ENCODE data around the gene NAIF1. TPM values are rescaled to one million over a fixed set of nuclear protein-coding genes. Genes with fewer than 3 reads are reported as not detected.
"Not testable (repeated sequence)": the region's sequence is repeated elsewhere in the genome, so short reads cannot be mapped to it uniquely, and the experiment has no call there.

NAIF1 gene, protein sequence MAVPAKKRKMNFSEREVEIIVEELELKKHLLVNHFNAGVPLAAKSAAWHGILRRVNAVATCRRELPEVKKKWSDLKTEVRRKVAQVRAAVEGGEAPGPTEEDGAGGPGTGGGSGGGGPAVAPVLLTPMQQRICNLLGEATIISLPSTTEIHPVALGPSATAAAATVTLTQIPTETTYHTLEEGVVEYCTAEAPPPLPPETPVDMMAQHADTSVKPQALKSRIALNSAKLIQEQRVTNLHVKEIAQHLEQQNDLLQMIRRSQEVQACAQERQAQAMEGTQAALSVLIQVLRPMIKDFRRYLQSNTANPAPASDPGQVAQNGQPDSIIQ
- polyA plus RNA-seq, result 1 to 10 TPM; 6.1 to 6.9 TPM

GRCh38 chr9:128066713-128067644 is at the start of gene NAIF1:
Gene NAIF1, minus strand, starts transcription at chr9:128067320. Its CDS starts 219 bp downstream, at chr9:128067101.
- H3K27ac ChIP-seq (ENCODE audit: low read depth in 2 of 2, low read length in 1 of 2), result peak within 1 kb of the TSS; percentile 95 to 99
- H3K9me3 ChIP-seq (ENCODE audit: control insufficient read depth in 2 of 2, insufficient read depth in 1 of 2, low read depth in 1 of 2, low read length in 1 of 2), result no peaks in the 10 kb centered on the region
- H3K27me3 ChIP-seq (ENCODE audit: control insufficient read depth in 1 of 2, insufficient read depth in 2 of 2, low read length in 2 of 2), result no peaks in the 10 kb centered on the region
- H3K4me1 ChIP-seq (ENCODE audit: control insufficient read depth in 2 of 2, insufficient read depth in 2 of 2, low read length in 1 of 2), result peaks cover 8 to 14% of the 10 kb centered on the region in 2 donors
- H3K4me3 ChIP-seq (ENCODE audit: low read depth in 1 of 2, low read length in 2 of 2), result peak within 1 kb of the TSS; percentile 79 to 98
- 33 to 35% methylated on average over 53 to 54 of the region's 54 CpGs for WGBS, 2 donors
- H3K36me3 ChIP-seq (ENCODE audit: control insufficient read depth in 2 of 2, insufficient read depth in 2 of 2, low read length in 1 of 2), result peaks cover 0 to 16% of the 10 kb centered on the region in 2 donors

- H3K27ac ChIP-seq (ENCODE audit: low read depth in 2 of 2, low read length in 1 of 2), result no peak overlapping the region
- peaks cover 0 to 4% of the 10 kb centered on the region in 2 donors for H3K9me3 ChIP-seq (ENCODE audit: control insufficient read depth in 2 of 2, insufficient read depth in 1 of 2, low read depth in 1 of 2, low read length in 1 of 2)
- peaks cover 0 to 23% of the 10 kb centered on the region in 2 donors for H3K36me3 ChIP-seq (ENCODE audit: control insufficient read depth in 2 of 2, insufficient read depth in 2 of 2, low read length in 1 of 2)
- no peak overlapping the region for H3K4me3 ChIP-seq (ENCODE audit: low read depth in 1 of 2, low read length in 2 of 2)
- no peaks in the 10 kb centered on the region for H3K27me3 ChIP-seq (ENCODE audit: control insufficient read depth in 1 of 2, insufficient read depth in 2 of 2, low read length in 2 of 2)
- WGBS, 2 donors, result 86 to 87% methylated on average over 16 of the region's 16 CpGs
- no peaks in the 10 kb centered on the region for H3K4me1 ChIP-seq (ENCODE audit: control insufficient read depth in 2 of 2, insufficient read depth in 2 of 2, low read length in 1 of 2)
Observed at GRCh38 chr9:128116104-128117083, 49.3 kb upstream of the NAIF1 start.

DNA sequence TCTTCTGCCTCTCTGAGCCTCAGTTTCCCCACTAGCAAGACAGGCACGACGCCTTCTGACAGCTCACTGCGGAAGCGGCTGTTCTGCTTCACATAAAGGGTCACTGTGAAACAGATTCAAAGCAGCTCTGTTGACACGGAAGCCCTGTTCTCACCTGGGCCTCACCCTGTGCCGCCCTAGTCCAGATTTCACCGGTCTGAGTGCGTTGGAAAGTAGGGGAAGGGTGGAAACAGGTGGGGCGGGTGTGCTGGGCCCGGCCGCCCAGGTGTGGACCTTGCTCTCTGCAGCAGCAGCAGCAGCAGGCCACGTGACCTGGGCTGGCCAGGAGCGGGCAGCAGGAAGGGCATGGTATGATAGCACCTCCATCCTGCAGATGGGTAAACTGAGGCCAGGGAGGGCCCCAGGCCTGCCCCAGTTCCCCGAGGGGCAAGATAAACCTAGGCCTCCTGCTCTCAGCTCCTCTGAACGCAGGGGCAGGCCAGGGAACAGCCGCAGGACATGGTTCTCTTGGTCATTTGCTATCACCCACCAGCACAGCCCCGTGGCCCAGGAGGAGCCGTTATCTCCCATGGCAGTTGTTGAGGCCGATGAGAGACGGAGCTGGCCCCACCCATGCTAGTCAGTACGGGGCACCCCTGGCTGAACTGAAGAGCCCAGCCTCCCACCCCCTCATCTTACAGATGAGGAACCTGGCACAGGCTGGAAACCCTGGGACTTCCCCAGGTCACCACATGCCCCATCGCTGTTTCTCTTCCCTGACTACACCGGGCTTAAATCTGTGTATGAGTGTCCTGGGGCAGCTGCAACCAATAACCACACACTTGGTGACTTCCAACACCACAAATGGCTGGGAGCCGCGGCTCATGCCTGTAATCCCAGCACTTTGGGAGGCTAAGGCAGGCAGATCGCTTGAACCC is 48.3 kb upstream of the NAIF1 start:
- Histone ChIP-seq H3K36me3 (ENCODE audit: control insufficient read depth in 2 of 2, insufficient read depth in 2 of 2, low read length in 1 of 2) (peaks cover 0 to 13% of the 10 kb centered on the region in 2 donors), H3K4me3 (ENCODE audit: low read depth in 1 of 2, low read length in 2 of 2) (no peak overlapping the region), H3K9me3 (ENCODE audit: control insufficient read depth in 2 of 2, insufficient read depth in 1 of 2, low read depth in 1 of 2, low read length in 1 of 2) (peaks cover 0 to 4% of the 10 kb centered on the region in 2 donors), H3K27me3 (ENCODE audit: control insufficient read depth in 1 of 2, insufficient read depth in 2 of 2, low read length in 2 of 2) (no peaks in the 10 kb centered on the region), H3K27ac (ENCODE audit: low read depth in 2 of 2, low read length in 1 of 2) (peak overlapping the region in 1 of 2 donors; percentile 14), H3K4me1 (ENCODE audit: control insufficient read depth in 2 of 2, insufficient read depth in 2 of 2, low read length in 1 of 2) (no peaks in the 10 kb centered on the region)
- WGBS, 2 donors, result 71 to 86% methylated on average over 26 of the region's 26 CpGs

- H3K27ac ChIP-seq (ENCODE audit: low read depth in 2 of 2, low read length in 1 of 2), result peak overlapping the region in 1 of 2 donors; percentile 14
Observed at GRCh38 chr9:128114326-128115186, 47.4 kb upstream of the NAIF1 start.

GRCh38 chr9:128113526-128114325 is 46.6 kb upstream of the NAIF1 start:
- H3K36me3 ChIP-seq (ENCODE audit: control insufficient read depth in 2 of 2, insufficient read depth in 2 of 2, low read length in 1 of 2), result peaks cover 0 to 15% of the 10 kb centered on the region in 2 donors
- WGBS, 2 donors, result 83 to 90% methylated on average over 12 of the region's 12 CpGs
- H3K4me3 ChIP-seq (ENCODE audit: low read depth in 1 of 2, low read length in 2 of 2), result no peak overlapping the region
- peaks cover 0 to 4% of the 10 kb centered on the region in 2 donors for H3K9me3 ChIP-seq (ENCODE audit: control insufficient read depth in 2 of 2, insufficient read depth in 1 of 2, low read depth in 1 of 2, low read length in 1 of 2)
- no peaks in the 10 kb centered on the region for H3K27me3 ChIP-seq (ENCODE audit: control insufficient read depth in 1 of 2, insufficient read depth in 2 of 2, low read length in 2 of 2)
- H3K4me1 ChIP-seq (ENCODE audit: control insufficient read depth in 2 of 2, insufficient read depth in 2 of 2, low read length in 1 of 2), result peaks cover 0 to 3% of the 10 kb centered on the region in 2 donors
- no peak overlapping the region for H3K27ac ChIP-seq (ENCODE audit: low read depth in 2 of 2, low read length in 1 of 2)

More at GRCh38 chr9:128114326-128115186, 47.4 kb upstream of the NAIF1 start:
- Histone ChIP-seq H3K27me3 (ENCODE audit: control insufficient read depth in 1 of 2, insufficient read depth in 2 of 2, low read length in 2 of 2) (no peaks in the 10 kb centered on the region), H3K9me3 (ENCODE audit: control insufficient read depth in 2 of 2, insufficient read depth in 1 of 2, low read depth in 1 of 2, low read length in 1 of 2) (peaks cover 0 to 4% of the 10 kb centered on the region in 2 donors), H3K4me1 (ENCODE audit: control insufficient read depth in 2 of 2, insufficient read depth in 2 of 2, low read length in 1 of 2) (no peaks in the 10 kb centered on the region), H3K4me3 (ENCODE audit: low read depth in 1 of 2, low read length in 2 of 2) (no peak overlapping the region), H3K36me3 (ENCODE audit: control insufficient read depth in 2 of 2, insufficient read depth in 2 of 2, low read length in 1 of 2) (peaks cover 0 to 15% of the 10 kb centered on the region in 2 donors)
- 70 to 82% methylated on average over 29 of the region's 29 CpGs for whole genome bisulfite sequencing, 2 donors

DNA sequence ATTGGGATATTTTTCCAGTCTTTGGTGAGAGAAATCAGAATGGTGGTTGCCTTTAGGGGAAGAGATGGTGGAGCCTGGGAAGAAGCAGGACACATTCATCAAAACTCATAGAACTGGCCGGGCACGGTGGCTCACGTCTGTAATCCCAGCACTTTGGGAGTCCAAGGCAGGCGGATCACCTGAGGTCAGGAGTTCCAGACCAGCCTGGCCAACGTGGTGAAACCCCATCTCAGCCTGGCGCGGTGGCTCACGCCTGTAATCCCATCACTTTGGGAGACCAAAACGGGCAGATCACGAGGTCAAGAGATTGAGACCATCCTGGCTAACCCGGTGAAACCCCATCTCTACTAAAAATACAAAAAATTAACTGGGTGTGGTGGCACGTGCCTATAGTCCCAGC is 44.6 kb upstream of the NAIF1 start:
- not testable (repeated sequence) for H3K9me3 ChIP-seq (ENCODE audit: control insufficient read depth in 2 of 2, insufficient read depth in 1 of 2, low read depth in 1 of 2, low read length in 1 of 2); H3K4me1 ChIP-seq (ENCODE audit: control insufficient read depth in 2 of 2, insufficient read depth in 2 of 2, low read length in 1 of 2); H3K4me3 ChIP-seq (ENCODE audit: low read depth in 1 of 2, low read length in 2 of 2); H3K27ac ChIP-seq (ENCODE audit: low read depth in 2 of 2, low read length in 1 of 2); H3K27me3 ChIP-seq (ENCODE audit: control insufficient read depth in 1 of 2, insufficient read depth in 2 of 2, low read length in 2 of 2)
- H3K36me3 ChIP-seq (ENCODE audit: control insufficient read depth in 2 of 2, insufficient read depth in 2 of 2, low read length in 1 of 2), result peaks cover 7 to 30% of the 10 kb centered on the region in 2 donors
- 81 to 85% methylated on average over 12 of the region's 12 CpGs for WGBS, 2 donors

GRCh38 chr9:128109050-128109709 is 42.1 kb upstream of the NAIF1 start:
- no peaks in the 10 kb centered on the region for H3K27me3 ChIP-seq (ENCODE audit: control insufficient read depth in 1 of 2, insufficient read depth in 2 of 2, low read length in 2 of 2)
- 68 to 71% methylated on average over 17 to 20 of the region's 20 CpGs for WGBS, 2 donors
- no peak overlapping the region for H3K4me3 ChIP-seq (ENCODE audit: low read depth in 1 of 2, low read length in 2 of 2)
- peaks cover 0 to 4% of the 10 kb centered on the region in 2 donors for H3K9me3 ChIP-seq (ENCODE audit: control insufficient read depth in 2 of 2, insufficient read depth in 1 of 2, low read depth in 1 of 2, low read length in 1 of 2)
- H3K27ac ChIP-seq (ENCODE audit: low read depth in 2 of 2, low read length in 1 of 2), result peak overlapping the region in 1 of 2 donors; percentile 9
- H3K4me1 ChIP-seq (ENCODE audit: control insufficient read depth in 2 of 2, insufficient read depth in 2 of 2, low read length in 1 of 2), result peaks cover 2 to 3% of the 10 kb centered on the region in 2 donors
- H3K36me3 ChIP-seq (ENCODE audit: control insufficient read depth in 2 of 2, insufficient read depth in 2 of 2, low read length in 1 of 2), result peaks cover 13 to 39% of the 10 kb centered on the region in 2 donors
